Measurements from ENCODE around the gene ANXA11.
A peak's percentile ranks its signal among the peaks of the same experiment; 100 is the strongest.
"Not testable (repeated sequence)": the region's sequence is repeated elsewhere in the genome, so short reads cannot be mapped to it uniquely, and the experiment has no call there.

The ANXA11 gene

GRCh38 chr10:80153460-80153859, 51.9 kb downstream of the ANXA11 start:
- H3K9me3 Mint-ChIP-seq, result peaks cover 5% of the 10 kb centered on the region
- H3K4me1 Mint-ChIP-seq, result peaks cover 4% of the 10 kb centered on the region
- no peak overlapping the region for H3K4me3 Mint-ChIP-seq
- no peak overlapping the region for H3K27ac Mint-ChIP-seq
- H3K27me3 Mint-ChIP-seq, result no peaks in the 10 kb centered on the region
- peaks cover 57% of the 10 kb centered on the region for H3K36me3 Mint-ChIP-seq

GRCh38 chr10:80152820-80153219, 52.5 kb downstream of the ANXA11 start:
- peaks cover 4% of the 10 kb centered on the region for H3K4me1 Mint-ChIP-seq
- H3K36me3 Mint-ChIP-seq, result peaks cover 54% of the 10 kb centered on the region
- H3K4me3 Mint-ChIP-seq, result no peak overlapping the region
- H3K9me3 Mint-ChIP-seq, result peaks cover 5% of the 10 kb centered on the region
- peak overlapping the region; percentile 88 for H3K27ac Mint-ChIP-seq
- no peaks in the 10 kb centered on the region for H3K27me3 Mint-ChIP-seq

- H3K36me3 Mint-ChIP-seq, result peaks cover 34% of the 10 kb centered on the region
- peaks cover 5% of the 10 kb centered on the region for H3K9me3 Mint-ChIP-seq
- no peak overlapping the region for H3K27ac Mint-ChIP-seq
- peaks cover 10% of the 10 kb centered on the region for H3K4me1 Mint-ChIP-seq
- no peaks in the 10 kb centered on the region for H3K27me3 Mint-ChIP-seq
- H3K4me3 Mint-ChIP-seq, result no peak overlapping the region
These were observed 55.2 kb downstream of the ANXA11 start for GRCh38 chr10:80150172-80150571.

GRCh38 chr10:80149123-80149522, 56.2 kb downstream of the ANXA11 start:
- H3K36me3 Mint-ChIP-seq, result peaks cover 29% of the 10 kb centered on the region
- H3K27ac Mint-ChIP-seq, result no peak overlapping the region
- peaks cover 18% of the 10 kb centered on the region for H3K4me1 Mint-ChIP-seq

GRCh38 chr10:80148166-80148805, 57.1 kb downstream of the ANXA11 start:
- peaks cover 5% of the 10 kb centered on the region for H3K9me3 Mint-ChIP-seq
- H3K27ac Mint-ChIP-seq, result peak overlapping the region; percentile 74
- H3K4me1 Mint-ChIP-seq, result peaks cover 24% of the 10 kb centered on the region
- H3K36me3 Mint-ChIP-seq, result peaks cover 26% of the 10 kb centered on the region
- H3K4me3 Mint-ChIP-seq, result no peak overlapping the region
- no peaks in the 10 kb centered on the region for H3K27me3 Mint-ChIP-seq

More at GRCh38 chr10:80149123-80149522, 56.2 kb downstream of the ANXA11 start:
- H3K4me3 Mint-ChIP-seq, result no peak overlapping the region
- peaks cover 5% of the 10 kb centered on the region for H3K9me3 Mint-ChIP-seq
- no peaks in the 10 kb centered on the region for H3K27me3 Mint-ChIP-seq

- H3K36me3 Mint-ChIP-seq, result peaks cover 19% of the 10 kb centered on the region
- peaks cover 20% of the 10 kb centered on the region for H3K4me1 Mint-ChIP-seq
- H3K4me3 Mint-ChIP-seq, result no peak overlapping the region
- peak overlapping the region; percentile 4 for H3K27ac Mint-ChIP-seq
- peaks cover 5% of the 10 kb centered on the region for H3K9me3 Mint-ChIP-seq
- H3K27me3 Mint-ChIP-seq, result no peaks in the 10 kb centered on the region
These were observed 58.4 kb downstream of the ANXA11 start for GRCh38 chr10:80146918-80147317.

GRCh38 chr10:80145406-80146308, 59.7 kb downstream of the ANXA11 start:
- H3K27ac Mint-ChIP-seq, result peak overlapping the region; percentile 57
- H3K4me3 Mint-ChIP-seq, H3K9me3 Mint-ChIP-seq, H3K27me3 Mint-ChIP-seq: not testable (repeated sequence)
- H3K4me1 Mint-ChIP-seq, result peaks cover 20% of the 10 kb centered on the region
- H3K36me3 Mint-ChIP-seq, result peaks cover 12% of the 10 kb centered on the region

- H3K27ac Mint-ChIP-seq, result no peak overlapping the region
- H3K4me1 Mint-ChIP-seq, result peaks cover 20% of the 10 kb centered on the region
- peaks cover 5% of the 10 kb centered on the region for H3K9me3 Mint-ChIP-seq
- peak overlapping the region; percentile 78 for H3K4me3 Mint-ChIP-seq
- H3K36me3 Mint-ChIP-seq, result peaks cover 9% of the 10 kb centered on the region
- H3K27me3 Mint-ChIP-seq, result no peaks in the 10 kb centered on the region
These were observed 60.6 kb downstream of the ANXA11 start for GRCh38 chr10:80144696-80145131.

- peaks cover 20% of the 10 kb centered on the region for H3K4me1 Mint-ChIP-seq
- peak overlapping the region; percentile 78 for H3K4me3 Mint-ChIP-seq
- peaks cover 4% of the 10 kb centered on the region for H3K36me3 Mint-ChIP-seq
- H3K27ac Mint-ChIP-seq, result peak overlapping the region; percentile 46
- peaks cover under 1% of the 10 kb centered on the region for H3K9me3 Mint-ChIP-seq
- H3K27me3 Mint-ChIP-seq, result no peaks in the 10 kb centered on the region
These were observed 61.2 kb downstream of the ANXA11 start for GRCh38 chr10:80144067-80144695.

GRCh38 chr10:80141696-80142460, 63.5 kb downstream of the ANXA11 start:
- H3K27me3 Mint-ChIP-seq, result no peaks in the 10 kb centered on the region

GRCh38 chr10:80140251-80140650, 65.1 kb downstream of the ANXA11 start:
- Mint-ChIP-seq H3K27me3 (no peaks in the 10 kb centered on the region), H3K4me1 (peaks cover 14% of the 10 kb centered on the region), H3K9me3 (no peaks in the 10 kb centered on the region), H3K36me3 (no peaks in the 10 kb centered on the region), H3K4me3 (no peak overlapping the region), H3K27ac (no peak overlapping the region)

More at GRCh38 chr10:80141696-80142460, 63.5 kb downstream of the ANXA11 start:
- Mint-ChIP-seq H3K9me3 (no peaks in the 10 kb centered on the region), H3K4me3 (no peak overlapping the region), H3K27ac (no peak overlapping the region), H3K36me3 (no peaks in the 10 kb centered on the region), H3K4me1 (peaks cover 20% of the 10 kb centered on the region)

GRCh38 chr10:80139265-80139664, 66.1 kb downstream of the ANXA11 start:
- peaks cover 6% of the 10 kb centered on the region for H3K4me1 Mint-ChIP-seq
- no peak overlapping the region for H3K27ac Mint-ChIP-seq
- H3K27me3 Mint-ChIP-seq, result peaks cover 2% of the 10 kb centered on the region
- no peak overlapping the region for H3K4me3 Mint-ChIP-seq
- no peaks in the 10 kb centered on the region for H3K9me3 Mint-ChIP-seq
- no peaks in the 10 kb centered on the region for H3K36me3 Mint-ChIP-seq

GRCh38 chr10:80137920-80138319, 67.4 kb downstream of the ANXA11 start:
- Mint-ChIP-seq H3K27ac (no peak overlapping the region), H3K27me3 (peaks cover 7% of the 10 kb centered on the region)

GRCh38 chr10:80137031-80137862, 68.1 kb downstream of the ANXA11 start:
- no peak overlapping the region for H3K27ac Mint-ChIP-seq
- H3K4me1 Mint-ChIP-seq, result peaks cover 4% of the 10 kb centered on the region
- H3K27me3 Mint-ChIP-seq, result peaks cover 9% of the 10 kb centered on the region
- H3K4me3 Mint-ChIP-seq, result no peak overlapping the region
- no peaks in the 10 kb centered on the region for H3K36me3 Mint-ChIP-seq
- H3K9me3 Mint-ChIP-seq, result no peaks in the 10 kb centered on the region

More at GRCh38 chr10:80137920-80138319, 67.4 kb downstream of the ANXA11 start:
- H3K4me1 Mint-ChIP-seq, result peaks cover 2% of the 10 kb centered on the region
- no peaks in the 10 kb centered on the region for H3K36me3 Mint-ChIP-seq
- H3K4me3 Mint-ChIP-seq, result no peak overlapping the region
- no peaks in the 10 kb centered on the region for H3K9me3 Mint-ChIP-seq
